HG03439 (cell line): ENCODE measurements around the gene SLK.

Source experiments
- ATAC-seq: cut with Tn5 transposase; IDR thresholded peaks from one replicate; pipeline ENCODE4 v1.9.1; 2021; ENCODE audit warnings: mild to moderate bottlenecking, moderate library complexity; ENCODE audit not compliant: unreplicated experiment

SLK gene

DNA sequence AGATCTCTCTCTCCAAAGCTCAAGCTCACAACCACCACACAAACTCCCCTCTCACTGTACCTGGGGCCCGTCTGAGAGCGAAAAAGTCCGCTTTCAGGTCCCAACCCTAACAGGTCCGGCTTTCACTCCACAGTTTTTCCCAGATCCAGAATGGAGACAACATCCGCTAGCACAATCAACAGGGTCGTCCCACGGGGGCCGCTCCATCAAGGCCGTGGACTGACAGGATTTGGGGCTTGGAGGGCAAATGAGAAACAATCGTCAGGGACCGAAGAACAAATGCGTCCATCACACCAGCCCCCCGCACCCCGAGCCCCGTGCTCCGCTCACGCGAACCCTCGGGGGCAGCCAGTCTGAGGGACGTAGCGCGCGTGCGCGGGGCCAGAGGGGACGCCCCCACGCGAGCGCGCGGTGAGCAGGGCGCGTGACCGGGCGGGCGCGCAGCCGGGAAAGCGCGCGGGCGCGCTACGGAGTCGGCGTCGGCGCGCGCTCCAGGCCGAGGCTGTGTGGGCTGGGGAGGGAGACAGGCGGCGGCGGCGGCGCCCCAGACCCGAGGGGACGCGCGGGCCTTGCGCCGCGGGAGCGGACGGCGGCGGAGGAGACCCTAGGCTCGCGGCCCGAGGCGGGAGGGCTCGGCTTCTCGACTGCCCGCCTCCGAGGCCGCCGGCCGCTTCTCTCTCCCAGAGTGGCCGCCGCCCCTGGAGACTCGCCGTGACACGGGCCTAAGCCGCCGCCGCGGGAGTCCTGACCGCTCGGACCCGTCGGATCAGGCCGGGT, at the start of gene SLK:
TSS of gene SLK (plus strand) at position 470 of the 777 bp plus-strand sequence. CDS start 606 bp downstream, outside the sequence.
- peak; percentile 81 for ATAC-seq

DNA sequence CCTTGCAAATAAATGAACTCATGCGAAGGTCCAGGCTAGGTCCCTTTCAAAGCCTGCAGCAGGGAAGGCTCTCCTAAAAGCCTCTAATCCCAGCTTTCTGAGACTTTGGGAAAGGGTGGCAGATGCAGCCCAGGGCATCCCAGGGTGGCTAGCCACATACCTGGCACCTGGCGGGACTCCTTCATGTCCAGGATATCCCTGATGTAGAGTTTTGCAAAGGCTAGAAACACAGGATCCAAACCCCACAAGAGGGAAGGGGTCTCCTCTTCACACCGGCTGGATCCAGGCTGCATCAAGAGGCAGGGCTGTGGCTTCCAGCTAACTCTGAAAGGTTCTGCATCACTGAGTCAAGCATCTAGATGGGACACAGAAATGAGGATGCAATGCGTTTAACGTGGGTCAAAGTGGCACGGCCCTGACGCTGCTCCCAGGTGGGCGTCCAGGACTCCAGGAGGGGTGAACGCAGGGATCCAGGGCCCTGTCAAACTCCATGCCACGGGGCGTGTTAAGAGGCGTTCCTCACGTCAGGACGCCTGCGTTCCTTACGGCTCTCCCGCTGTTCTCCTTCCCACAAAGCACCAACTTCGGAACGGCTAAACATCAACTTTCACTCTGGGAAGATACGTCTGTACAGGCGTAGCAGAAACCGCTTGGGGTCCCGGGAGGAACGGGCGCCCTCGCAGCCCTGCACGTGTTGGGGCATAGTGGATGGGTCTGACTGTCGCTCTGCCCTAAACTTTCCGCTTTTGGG, 49.5 kb upstream of the SLK start:
- ATAC-seq: peak; percentile 27

DNA sequence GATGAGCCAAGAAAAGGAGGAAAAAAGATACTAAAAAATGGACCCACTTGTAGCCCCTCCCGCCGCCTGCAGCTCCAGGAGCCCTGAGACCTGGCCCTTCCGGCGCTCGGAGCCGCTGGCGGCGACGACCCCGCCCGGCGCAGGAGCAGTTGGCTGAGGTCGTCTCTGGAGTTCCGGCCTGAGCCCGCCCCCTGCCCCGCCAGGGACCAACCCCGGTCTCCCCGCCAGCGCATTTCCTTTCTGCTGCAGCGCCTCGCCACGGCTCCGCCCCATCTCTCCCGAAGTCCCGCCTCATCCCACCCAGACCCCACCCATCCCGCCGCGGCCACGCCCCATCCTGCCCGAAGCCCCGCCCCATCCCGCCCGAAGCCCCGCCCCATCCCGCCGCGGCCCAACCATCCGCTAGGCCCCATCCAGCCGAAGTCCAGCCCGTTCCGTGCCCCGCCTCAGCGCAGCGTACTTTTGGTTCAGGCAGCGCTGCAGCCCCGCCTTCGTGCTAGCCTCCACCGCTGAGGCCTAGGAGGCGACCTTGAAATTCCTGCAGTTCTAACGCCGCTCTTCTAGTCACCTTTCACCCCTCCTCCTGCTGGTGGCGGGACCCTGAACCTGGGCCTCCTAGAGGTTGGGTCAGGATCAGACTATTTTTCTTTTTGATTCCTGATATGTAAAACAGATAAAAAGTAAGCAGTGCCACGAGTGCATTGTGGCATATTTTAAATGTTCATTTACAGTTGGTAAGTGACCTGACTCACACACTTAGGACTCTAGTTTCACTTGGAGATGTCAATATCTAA, 48.7 kb upstream of the SLK start, which contains the start of gene STN1:
TSS of gene STN1 (minus strand) at position 132 of the 794 bp plus-strand sequence. CDS start 590 bp downstream, outside the sequence.
- ATAC-seq: peak; percentile 95

DNA sequence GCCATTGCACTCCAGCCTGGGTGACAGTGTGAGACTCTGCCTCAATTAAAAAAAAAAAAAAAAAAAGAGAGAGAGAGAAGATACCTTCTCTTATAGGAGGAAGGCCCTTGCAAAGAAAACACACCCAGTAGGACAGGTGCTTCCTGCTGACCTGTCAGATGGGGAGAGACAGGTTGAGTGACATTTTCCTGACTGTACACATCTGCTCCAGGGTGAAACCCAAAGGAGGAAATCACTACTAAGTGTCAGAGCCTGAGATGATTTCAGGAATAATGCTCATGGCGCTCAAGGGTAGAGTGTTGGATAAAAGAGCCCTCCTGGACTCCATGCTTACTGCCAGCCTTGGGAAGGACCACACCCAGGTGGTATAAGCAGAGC, 47.3 kb upstream of the SLK start:
- no peak for ATAC-seq

DNA sequence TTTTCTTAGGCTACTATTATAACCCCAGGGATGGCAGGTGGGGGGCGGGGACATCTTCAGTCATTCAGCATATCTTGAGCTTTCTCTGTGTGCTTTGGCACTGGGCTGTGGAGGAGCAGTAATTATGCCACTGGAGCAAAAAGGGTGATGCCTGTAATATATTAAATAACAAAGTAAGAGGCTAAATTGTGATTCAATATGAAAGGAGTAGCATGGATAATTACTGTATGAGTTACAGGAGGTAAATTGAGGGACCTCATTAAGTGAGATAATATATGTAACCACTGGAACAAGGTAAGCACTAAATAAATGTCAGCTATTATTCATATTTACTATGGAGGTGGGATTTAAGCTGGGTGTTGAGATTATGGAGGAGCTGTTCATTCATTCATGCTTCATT, 45.7 kb upstream of the SLK start:
- ATAC-seq: no peak

DNA sequence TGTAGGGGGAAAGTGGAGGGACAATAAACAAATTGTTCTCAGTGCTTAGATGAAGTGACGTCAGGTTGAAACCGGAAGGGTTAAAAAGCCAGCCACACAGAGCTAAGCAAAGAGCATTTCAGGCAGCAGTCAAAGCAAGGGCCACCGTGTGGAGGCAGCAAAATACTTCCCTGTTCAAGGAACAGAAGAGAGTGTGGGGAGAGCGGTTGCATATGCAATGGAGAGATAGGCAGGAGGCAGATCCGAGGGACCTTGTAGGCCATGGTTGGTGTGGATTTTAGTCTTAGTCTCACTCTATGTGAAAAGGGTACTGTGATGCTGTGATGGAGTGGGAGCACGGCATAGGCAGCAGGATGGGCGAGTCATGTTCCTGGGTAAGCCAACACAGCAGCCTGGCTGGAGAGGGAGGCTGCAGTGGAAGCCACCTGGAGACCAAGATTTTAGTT, 45.2 kb upstream of the SLK start:
- no peak for ATAC-seq

DNA sequence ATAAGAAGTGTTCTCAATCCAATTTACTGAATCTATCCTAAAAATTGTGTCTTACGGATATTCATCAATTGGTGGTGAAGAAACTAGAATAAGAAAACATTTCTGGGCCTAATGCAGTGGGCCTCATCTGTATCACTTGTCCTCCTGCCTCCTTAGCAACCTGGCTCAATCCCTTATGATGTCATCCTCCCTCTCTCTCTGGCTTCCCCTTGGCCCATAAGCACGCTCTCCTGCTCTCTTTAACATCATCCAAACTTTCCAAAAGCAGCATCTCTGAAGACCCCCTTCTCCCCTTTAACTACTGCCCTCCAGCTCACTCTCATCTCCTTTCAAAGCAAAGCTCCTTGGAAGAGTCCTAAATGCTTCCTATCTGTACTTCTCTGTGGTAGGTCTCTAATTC, 44.3 kb upstream of the SLK start:
- ATAC-seq: no peak

DNA sequence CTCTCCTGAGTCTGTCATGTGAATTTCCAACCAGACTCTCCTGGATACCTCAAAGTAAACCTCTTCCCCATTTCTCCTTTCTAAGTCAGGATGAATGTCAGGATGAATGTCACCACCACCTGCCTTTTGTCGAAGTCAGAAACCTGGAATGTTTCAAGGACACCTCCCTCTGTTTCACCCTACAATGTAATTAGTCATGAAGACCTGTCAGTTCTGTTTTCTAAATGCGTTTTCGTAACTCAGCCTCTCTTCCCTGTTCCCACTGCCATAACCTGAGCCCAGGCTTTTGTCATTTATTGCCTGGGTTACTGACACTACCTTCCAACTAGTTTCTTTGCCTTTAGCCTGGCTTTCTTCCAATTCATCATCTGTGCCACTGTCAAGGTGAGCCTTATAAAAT, 43.4 kb upstream of the SLK start:
- no peak for ATAC-seq

DNA sequence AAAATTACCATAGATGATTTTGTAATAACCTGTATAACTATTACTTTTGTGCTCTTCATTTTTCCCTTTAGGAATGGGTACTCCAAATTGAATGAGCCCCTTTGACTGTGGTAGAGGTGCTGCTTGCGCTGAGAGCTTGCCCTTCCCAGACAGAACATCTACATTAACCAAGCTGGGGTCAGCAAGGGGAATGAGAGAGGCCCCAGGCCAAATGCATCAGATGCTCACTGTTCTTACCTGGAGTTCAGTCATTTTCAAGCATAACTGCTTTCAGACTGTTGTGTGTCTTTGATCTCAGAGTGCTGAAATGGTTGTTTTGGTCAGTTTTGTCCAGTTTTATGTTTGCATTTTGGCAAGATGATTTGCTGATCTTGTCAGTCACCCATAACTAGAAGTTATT, 41.3 kb upstream of the SLK start:
- ATAC-seq: no peak

DNA sequence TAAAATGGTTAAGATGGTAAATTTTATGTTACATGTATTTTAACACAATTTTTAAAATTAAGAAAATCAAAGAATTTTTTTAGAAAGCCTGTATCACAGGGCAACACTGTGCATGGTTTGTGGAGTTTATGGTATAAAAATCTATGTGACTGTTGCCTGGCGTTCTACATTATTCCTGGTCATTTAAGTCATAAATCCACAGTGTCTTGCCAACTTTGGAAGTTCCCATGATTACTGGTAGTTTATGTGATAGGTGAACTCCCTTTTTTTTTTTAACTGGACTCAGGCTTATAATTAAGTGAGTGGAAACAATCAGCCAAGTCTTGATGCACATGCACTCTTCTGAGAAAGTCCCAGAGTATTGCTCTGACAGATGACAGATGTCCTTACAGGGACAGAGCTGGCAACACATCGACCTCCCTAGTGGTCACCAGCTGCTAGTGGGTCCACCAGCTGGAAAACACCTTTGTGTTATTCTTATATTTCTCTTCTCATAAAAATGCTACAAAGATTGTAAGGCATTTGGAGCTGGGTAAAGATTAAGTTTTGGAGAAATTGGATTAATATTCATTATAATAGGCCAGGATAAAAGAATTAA, 40.1 kb upstream of the SLK start:
- ATAC-seq: no peak

DNA sequence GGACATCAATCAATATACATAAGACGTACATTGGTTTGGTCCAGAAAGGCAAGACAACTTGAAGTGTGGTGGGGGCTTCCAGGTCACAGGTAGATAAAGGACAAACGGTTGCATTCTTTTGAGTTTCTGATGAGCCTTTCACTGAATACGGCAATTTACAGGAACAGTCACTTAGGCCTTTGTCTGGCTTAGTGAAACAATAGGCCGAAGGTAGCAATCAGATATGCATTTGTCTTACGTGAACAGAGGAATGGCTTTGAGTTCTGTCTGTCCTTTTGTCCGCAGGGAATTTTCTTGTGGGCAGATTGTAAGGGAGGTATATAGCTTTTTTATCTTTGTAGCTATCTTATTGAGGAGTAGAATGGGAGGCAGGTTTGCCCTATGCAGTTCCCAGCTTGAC, 38.2 kb upstream of the SLK start:
- no peak for ATAC-seq

DNA sequence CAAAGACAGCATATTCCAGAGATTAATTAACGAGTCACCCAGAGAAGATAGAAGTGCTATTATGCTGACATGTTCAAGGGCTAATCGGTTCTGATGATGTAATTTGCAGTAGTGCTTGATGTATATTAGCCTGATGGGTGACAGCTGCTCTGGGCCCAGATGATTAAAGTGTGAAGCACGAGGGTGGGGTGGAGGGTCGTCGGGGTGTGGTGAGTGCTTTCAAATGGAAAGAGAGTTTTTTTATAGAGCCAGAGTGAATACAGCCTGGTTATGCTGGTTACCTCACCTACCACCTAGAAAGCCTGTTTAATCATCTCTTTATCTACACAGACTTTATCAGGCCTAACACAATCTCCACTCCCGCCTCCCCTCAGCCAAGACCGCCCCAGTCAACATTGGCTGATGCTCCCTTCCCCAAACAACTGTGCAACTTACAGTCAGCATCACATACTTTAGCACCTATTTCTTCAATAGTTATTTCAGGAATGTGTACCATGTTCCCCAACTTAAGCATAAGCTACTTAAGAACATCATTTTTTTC, 37.5 kb upstream of the SLK start:
- ATAC-seq: no peak

DNA sequence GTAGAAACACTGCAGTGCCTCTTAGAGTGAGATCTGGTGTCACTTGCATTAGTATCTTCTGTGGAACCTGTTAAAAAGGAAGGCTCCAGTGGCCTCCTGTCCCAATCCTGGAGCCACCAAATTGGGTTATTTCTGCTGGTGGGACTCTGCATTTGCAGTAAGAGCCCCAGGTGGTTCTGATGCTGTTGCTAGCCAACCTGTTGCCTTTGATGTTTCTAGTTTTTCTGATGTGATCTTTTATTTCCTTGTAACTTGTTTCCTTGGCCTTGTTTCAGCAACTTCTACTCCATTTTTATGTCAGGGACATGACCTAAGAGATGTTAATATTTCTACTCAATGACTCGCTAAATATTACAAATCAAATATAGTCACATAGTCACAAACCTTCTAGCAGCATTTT, 36.5 kb upstream of the SLK start:
- ATAC-seq: no peak

DNA sequence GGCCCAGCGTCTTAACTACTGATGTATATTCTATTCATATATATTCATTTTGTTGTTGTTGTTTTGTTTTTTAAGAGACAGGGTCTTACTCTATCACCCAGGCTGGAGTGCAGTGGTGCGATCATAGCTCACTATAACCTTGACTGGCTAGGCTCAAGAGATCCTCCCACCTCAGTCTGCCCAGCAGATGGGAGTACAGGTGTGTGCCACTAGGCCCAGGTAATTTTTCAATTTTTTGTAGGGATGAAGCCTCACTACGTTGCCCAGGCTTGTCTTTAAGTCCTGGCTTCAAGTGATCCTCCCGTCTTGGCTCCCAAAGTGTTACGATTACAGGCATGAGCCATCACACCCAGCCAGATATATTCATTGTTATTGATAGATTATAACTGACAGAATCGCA, 36.1 kb upstream of the SLK start:
- ATAC-seq: no peak

DNA sequence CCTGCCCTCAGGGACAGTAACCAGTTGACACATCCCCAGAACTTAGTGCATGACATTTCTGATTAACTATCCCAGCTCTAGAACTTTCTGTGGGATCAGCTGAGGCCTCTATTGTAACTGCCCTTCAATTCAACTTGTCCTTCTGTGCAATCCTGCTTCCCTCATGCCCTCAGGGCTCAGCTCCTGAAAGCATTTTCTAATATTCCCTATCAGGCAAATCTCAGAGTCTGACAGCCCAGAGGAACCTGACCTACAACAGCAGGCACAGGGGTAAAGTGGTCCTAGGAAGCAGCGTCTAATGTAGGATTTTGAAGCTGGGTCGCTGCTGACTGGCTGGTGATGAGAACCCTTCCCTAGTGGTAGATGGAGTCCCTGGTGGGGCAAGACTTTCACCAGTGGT, 35.3 kb upstream of the SLK start:
- no peak for ATAC-seq

DNA sequence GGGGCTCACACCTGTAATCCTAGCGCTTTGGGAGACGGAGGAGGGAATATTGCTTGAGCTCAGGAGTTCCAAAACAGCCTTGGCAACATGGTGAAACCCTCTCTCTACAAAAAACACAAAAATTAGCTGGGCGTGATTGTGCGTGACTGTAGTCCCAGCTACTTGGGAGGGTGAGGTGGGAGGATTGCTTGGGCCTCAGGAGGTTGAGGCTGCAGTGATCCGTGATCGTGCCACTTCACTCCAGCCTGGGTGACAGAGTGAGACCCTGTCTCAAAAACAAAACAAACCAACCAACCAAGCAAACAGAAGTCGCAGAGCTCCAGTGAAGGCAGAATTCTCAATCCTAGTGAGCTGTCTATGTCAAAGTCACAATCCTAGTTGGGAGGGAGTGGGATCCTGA, 34.7 kb upstream of the SLK start:
- ATAC-seq: no peak

DNA sequence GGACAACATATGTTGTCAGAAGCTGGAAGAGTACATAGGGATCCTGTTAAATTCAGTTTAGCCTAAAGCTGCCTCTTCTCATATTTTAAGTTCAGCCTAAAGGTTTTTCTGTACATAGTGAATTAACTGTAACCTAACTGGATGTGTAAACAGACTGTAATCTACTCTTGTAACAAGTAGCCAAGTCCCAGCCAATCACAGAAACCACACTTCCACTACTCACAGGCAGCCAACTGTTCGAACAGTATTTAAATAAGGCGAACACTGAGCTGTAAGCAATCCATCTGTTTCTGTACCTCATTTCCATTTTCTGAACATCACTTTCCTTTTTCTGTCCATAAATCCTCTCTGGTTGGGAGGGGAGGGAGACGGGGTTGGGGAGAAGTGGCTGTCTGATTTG, 34.0 kb upstream of the SLK start:
- ATAC-seq: no peak

DNA sequence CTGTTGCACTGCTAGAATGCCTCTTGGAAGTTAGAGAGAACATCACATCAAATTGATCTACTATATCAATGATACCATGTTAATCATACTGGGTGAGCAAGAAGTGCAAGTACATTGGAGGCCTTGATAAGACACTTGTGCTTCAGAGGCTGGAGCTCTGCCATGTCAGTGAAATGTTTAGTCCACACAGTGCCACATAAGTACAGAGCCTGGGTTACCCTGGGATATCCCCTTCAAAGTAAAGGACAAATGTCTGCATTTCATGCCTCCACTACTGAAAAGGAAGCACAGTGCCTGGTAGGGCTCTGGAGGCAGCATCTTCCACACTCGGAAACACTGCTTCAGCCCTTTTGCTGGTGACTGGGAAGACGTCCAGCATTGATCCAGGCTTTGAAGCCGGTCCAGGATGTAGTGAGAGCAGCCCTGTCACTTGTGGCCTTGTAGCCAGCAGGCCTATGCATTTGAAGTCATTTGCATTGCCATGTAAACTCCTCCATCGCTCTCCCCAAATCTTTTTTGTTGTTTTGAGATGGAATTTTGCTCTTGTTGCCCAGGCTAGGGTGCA, 33.3 kb upstream of the SLK start:
- no peak for ATAC-seq

DNA sequence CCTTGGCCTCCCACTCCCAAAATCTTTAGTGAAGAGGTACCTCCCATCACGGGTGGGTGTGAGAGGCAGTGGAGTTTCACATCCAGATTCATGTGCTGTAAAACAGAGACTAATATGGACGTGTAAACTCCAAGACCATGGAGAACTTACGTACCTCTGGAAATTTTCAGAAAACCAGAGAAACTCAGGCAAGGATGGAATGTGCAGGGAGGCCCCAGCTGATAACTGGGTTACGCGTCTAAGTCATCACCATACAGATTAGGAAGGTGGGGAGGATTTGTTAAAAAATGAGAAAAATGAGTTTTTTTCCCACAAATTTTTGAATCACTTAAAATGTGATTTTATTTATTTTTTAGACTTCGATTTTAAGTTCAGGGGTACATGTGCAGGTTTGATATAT, 32.6 kb upstream of the SLK start:
- ATAC-seq: no peak

DNA sequence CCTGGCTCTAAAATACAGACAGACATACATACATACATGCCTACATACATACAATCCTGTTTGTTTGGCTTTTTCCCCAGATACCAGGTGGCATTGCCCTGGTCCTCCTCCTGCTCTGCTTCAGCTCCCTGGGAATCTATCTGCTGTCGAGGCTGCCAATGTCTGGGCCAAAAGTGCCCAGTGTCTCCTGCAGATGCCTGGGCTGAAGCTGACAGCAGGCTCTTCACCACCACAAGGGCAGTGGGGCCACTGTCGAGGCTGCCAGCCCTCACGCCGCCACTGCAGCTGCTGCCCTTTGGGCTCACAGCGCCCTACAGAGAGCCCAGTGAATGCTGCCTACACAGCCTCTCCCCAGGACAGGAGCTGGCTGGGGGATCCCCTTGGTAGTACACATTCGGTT, 30.9 kb upstream of the SLK start:
- ATAC-seq: no peak

DNA sequence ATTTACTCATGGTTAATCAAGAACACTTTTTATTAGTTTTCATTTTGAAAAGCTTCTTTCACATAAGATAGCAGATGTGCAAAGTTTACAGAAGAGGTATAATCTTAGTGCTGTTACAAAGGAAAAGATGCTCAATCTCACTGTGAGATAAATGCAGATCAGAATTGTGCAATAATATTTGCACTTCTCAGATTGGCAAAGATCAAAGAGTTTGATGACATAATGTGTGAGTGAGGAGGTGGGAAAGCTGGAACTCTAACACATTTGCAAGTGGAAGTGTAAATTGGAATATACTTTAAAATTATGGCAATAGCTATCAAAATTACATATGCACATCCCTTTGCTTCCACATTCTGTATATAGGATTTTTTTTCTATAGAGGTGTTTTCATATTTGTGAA, 27.4 kb upstream of the SLK start:
- ATAC-seq: no peak
